ENCODE data around the gene SUV39H1. TPM values are rescaled to one million over a fixed set of nuclear protein-coding genes. Genes with fewer than 3 reads are reported as not detected.
A peak's percentile ranks its signal among the peaks of the same experiment; 100 is the strongest.

The SUV39H1 gene
- total RNA-seq, 1 donor from 2014 or later = 3.0 TPM

- Mint-ChIP-seq H3K27me3 (ENCODE audit: low read depth) (no peaks in the 10 kb centered on the region), H3K36me3 (ENCODE audit: low read depth) (no peaks in the 10 kb centered on the region), H3K4me1 (ENCODE audit: low read depth) (peaks cover 17% of the 10 kb centered on the region), H3K4me3 (ENCODE audit: unreplicated experiment) (no peak overlapping the region), H3K9me3 (ENCODE audit: low read depth) (peaks cover 16% of the 10 kb centered on the region), H3K27ac (ENCODE audit: unreplicated experiment) (no peak overlapping the region)
- DNase-seq (ENCODE audit: low spot score) = no peak
- TF ChIP-seq CTCF (IDR thresholded peaks at IDR 0.05) = no peak
Observed at GRCh38 chrX:48711162-48711928, 14.8 kb downstream of the SUV39H1 start.

DNA sequence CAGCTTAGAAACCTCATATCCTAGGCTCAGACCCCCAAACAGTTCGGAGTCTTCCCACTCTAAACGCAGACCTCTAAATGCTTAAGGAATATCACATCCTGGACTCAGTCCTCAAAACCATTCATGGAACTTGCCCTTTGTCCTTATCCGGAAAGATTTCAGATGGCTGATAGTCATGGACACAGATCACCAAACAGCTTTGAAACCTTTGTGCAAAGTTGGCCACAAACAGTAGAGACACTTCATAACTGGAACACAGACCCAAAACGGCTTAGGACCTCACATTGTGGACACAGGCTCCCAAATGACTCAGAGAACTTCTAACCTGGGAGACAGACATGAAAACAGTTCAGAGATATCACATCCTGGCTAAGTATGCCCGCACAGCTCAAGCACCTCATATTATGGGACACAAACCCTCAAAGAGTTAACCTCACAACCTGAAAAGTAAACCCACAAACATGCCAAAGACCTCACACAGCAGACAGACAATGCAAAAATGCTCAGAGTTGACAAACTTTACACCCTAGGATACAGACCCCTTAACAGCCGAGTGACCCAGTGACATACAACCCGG is 15.5 kb downstream of the SUV39H1 start:
- H3K27ac Mint-ChIP-seq (ENCODE audit: unreplicated experiment) = no peak overlapping the region
- H3K9me3 Mint-ChIP-seq (ENCODE audit: low read depth) = peaks cover 20% of the 10 kb centered on the region
- TF ChIP-seq CTCF (IDR thresholded peaks at IDR 0.05) = no peak
- peaks cover 17% of the 10 kb centered on the region for H3K4me1 Mint-ChIP-seq (ENCODE audit: low read depth)
- no peaks in the 10 kb centered on the region for H3K27me3 Mint-ChIP-seq (ENCODE audit: low read depth)
- no peak for DNase-seq (ENCODE audit: low spot score)
- no peaks in the 10 kb centered on the region for H3K36me3 Mint-ChIP-seq (ENCODE audit: low read depth)
- no peak overlapping the region for H3K4me3 Mint-ChIP-seq (ENCODE audit: unreplicated experiment)

DNA sequence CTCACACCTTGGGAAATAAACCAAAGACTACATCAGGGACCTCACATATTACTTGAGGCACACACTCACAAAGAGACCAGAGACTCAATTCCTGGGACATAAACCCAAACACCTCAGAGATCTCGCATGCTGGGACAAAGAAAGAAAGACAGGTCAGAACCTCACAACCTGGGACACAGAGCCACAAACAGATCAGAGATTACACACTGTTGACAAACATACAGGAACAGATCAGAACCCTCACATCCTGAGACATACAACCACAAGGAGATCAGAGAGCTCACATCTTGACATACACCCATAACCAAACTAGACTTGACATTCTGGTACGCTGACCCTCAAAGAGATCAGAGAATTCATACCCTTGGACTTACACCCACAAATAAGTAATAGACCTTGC is 17.3 kb downstream of the SUV39H1 start:
- peaks cover 17% of the 10 kb centered on the region for H3K4me1 Mint-ChIP-seq (ENCODE audit: low read depth)
- H3K4me3 Mint-ChIP-seq (ENCODE audit: unreplicated experiment) = no peak overlapping the region
- DNase-seq (ENCODE audit: low spot score) = no peak
- H3K27ac Mint-ChIP-seq (ENCODE audit: unreplicated experiment) = no peak overlapping the region
- peaks cover 24% of the 10 kb centered on the region for H3K9me3 Mint-ChIP-seq (ENCODE audit: low read depth)
- H3K27me3 Mint-ChIP-seq (ENCODE audit: low read depth) = no peaks in the 10 kb centered on the region
- H3K36me3 Mint-ChIP-seq (ENCODE audit: low read depth) = no peaks in the 10 kb centered on the region
- no peak for TF ChIP-seq CTCF (IDR thresholded peaks at IDR 0.05)

DNA sequence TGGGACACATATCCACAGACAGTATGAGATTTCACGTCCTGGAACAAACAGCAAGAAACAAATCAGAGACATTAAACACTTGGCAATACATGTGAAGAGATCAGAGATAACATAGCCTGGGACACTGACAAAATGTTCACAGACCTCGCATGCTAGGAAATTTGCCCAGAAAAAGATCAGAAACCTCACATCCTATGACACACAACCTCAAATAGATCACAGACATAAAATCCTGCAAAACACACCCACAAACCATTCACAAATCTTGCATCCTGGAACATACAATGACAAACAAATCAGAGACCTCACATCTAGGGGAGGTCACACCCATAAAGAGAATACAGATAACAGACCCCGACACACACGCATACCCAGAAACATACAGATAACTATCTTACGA is 18.0 kb downstream of the SUV39H1 start:
- Mint-ChIP-seq H3K4me3 (ENCODE audit: unreplicated experiment) (no peak overlapping the region), H3K4me1 (ENCODE audit: low read depth) (peaks cover 17% of the 10 kb centered on the region)

GRCh38 chrX:48715072-48715471 is 18.5 kb downstream of the SUV39H1 start:
- Mint-ChIP-seq H3K36me3 (ENCODE audit: low read depth) (no peaks in the 10 kb centered on the region), H3K27me3 (ENCODE audit: low read depth) (no peaks in the 10 kb centered on the region), H3K4me3 (ENCODE audit: unreplicated experiment) (no peak overlapping the region), H3K27ac (ENCODE audit: unreplicated experiment) (peak overlapping the region; percentile 4), H3K4me1 (ENCODE audit: low read depth) (peaks cover 17% of the 10 kb centered on the region), H3K9me3 (ENCODE audit: low read depth) (peaks cover 24% of the 10 kb centered on the region)
- no peak for DNase-seq (ENCODE audit: low spot score)
- no peak for TF ChIP-seq CTCF (IDR thresholded peaks at IDR 0.05)

More for the DNA sequence above, 18.0 kb downstream of the SUV39H1 start:
- no peak for DNase-seq (ENCODE audit: low spot score)
- Mint-ChIP-seq H3K27ac (ENCODE audit: unreplicated experiment) (peak overlapping the region; percentile 5), H3K36me3 (ENCODE audit: low read depth) (no peaks in the 10 kb centered on the region), H3K27me3 (ENCODE audit: low read depth) (no peaks in the 10 kb centered on the region), H3K9me3 (ENCODE audit: low read depth) (peaks cover 24% of the 10 kb centered on the region)
- TF ChIP-seq CTCF (IDR thresholded peaks at IDR 0.05) = no peak
